ENCODE data around the gene PRELID1. TPM values are rescaled to one million over a fixed set of nuclear protein-coding genes. Genes with fewer than 3 reads are reported as not detected.

PRELID1 gene
- total RNA-seq, 1 donor from 2014 or later = 196 TPM

- Histone ChIP-seq H3K36me3 (ENCODE audit: insufficient read depth, low read length) (peaks cover 14% of the 10 kb centered on the region), H3K9ac (ENCODE audit: low read length) (no peak overlapping the region), H3K27me3 (ENCODE audit: insufficient read depth, low read length) (no peaks in the 10 kb centered on the region), H3K4me1 (ENCODE audit: insufficient read depth, low read length) (no peaks in the 10 kb centered on the region), H3K4me2 (ENCODE audit: low read length) (no peak overlapping the region), H3K9me3 (ENCODE audit: insufficient read depth, low read depth, low read length) (no peaks in the 10 kb centered on the region), H3K4me3 (ENCODE audit: insufficient read depth, low read depth, low read length) (no peak overlapping the region), H3K79me2 (ENCODE audit: insufficient read depth, low read length) (peaks cover 24% of the 10 kb centered on the region), H3K27ac (ENCODE audit: low read depth, low read length) (no peak overlapping the region), H4K20me1 (ENCODE audit: insufficient read depth, low read length) (peaks cover 65% of the 10 kb centered on the region), H2AFZ (ENCODE audit: low read depth, low read length) (no peak overlapping the region)
- Mint-ChIP-seq H3K4me3 (ENCODE audit: unreplicated experiment) (no peak overlapping the region), H3K9me3 (ENCODE audit: unreplicated experiment) (no peaks in the 10 kb centered on the region), H3K36me3 (ENCODE audit: low read depth, unreplicated experiment) (peaks cover 18% of the 10 kb centered on the region), H3K4me1 (ENCODE audit: low read depth, unreplicated experiment) (no peaks in the 10 kb centered on the region), H3K27me3 (ENCODE audit: low read depth, unreplicated experiment) (no peaks in the 10 kb centered on the region), H3K27ac (ENCODE audit: unreplicated experiment) (no peak overlapping the region)
- FAIRE-seq (no peak), DNase-seq (ENCODE audit: low read depth) (no peak)
- no peak for TF ChIP-seq EZH2 (IDR thresholded peaks at IDR 0.05; ENCODE audit: insufficient read depth, low read length)
- TF ChIP-seq CTCF (IDR thresholded peaks at IDR 0.05; ENCODE audit: insufficient read depth, low read depth, low read length) = no peak
Measured at GRCh38 chr5:177334781-177335700, 31.4 kb downstream of the PRELID1 start.

GRCh38 chr5:177335701-177336065 is 32.1 kb downstream of the PRELID1 start:
- Histone ChIP-seq H3K79me2 (ENCODE audit: insufficient read depth, low read length) (peaks cover 28% of the 10 kb centered on the region), H4K20me1 (ENCODE audit: insufficient read depth, low read length) (peaks cover 69% of the 10 kb centered on the region), H3K4me2 (ENCODE audit: low read length) (no peak overlapping the region), H3K27me3 (ENCODE audit: insufficient read depth, low read length) (no peaks in the 10 kb centered on the region), H3K4me1 (ENCODE audit: insufficient read depth, low read length) (no peaks in the 10 kb centered on the region), H3K36me3 (ENCODE audit: insufficient read depth, low read length) (peaks cover 14% of the 10 kb centered on the region), H2AFZ (ENCODE audit: low read depth, low read length) (no peak overlapping the region), H3K9ac (ENCODE audit: low read length) (no peak overlapping the region), H3K9me3 (ENCODE audit: insufficient read depth, low read depth, low read length) (no peaks in the 10 kb centered on the region), H3K4me3 (ENCODE audit: insufficient read depth, low read depth, low read length) (no peak overlapping the region), H3K27ac (ENCODE audit: low read depth, low read length) (no peak overlapping the region)
- no peaks in the 10 kb centered on the region for H3K9me3 Mint-ChIP-seq (ENCODE audit: unreplicated experiment)
- DNase-seq (ENCODE audit: low read depth) = no peak
- peaks cover 16% of the 10 kb centered on the region for H3K36me3 Mint-ChIP-seq (ENCODE audit: low read depth, unreplicated experiment)
- TF ChIP-seq CTCF (IDR thresholded peaks at IDR 0.05; ENCODE audit: insufficient read depth, low read depth, low read length) = no peak
- H3K27ac Mint-ChIP-seq (ENCODE audit: unreplicated experiment) = no peak overlapping the region
- H3K27me3 Mint-ChIP-seq (ENCODE audit: low read depth, unreplicated experiment) = no peaks in the 10 kb centered on the region
- no peak overlapping the region for H3K4me3 Mint-ChIP-seq (ENCODE audit: unreplicated experiment)
- FAIRE-seq = no peak
- no peaks in the 10 kb centered on the region for H3K4me1 Mint-ChIP-seq (ENCODE audit: low read depth, unreplicated experiment)

- H4K20me1 ChIP-seq (ENCODE audit: insufficient read depth, low read length) = peaks cover 67% of the 10 kb centered on the region
- Mint-ChIP-seq H3K4me1 (ENCODE audit: low read depth, unreplicated experiment) (no peaks in the 10 kb centered on the region), H3K4me3 (ENCODE audit: unreplicated experiment) (no peak overlapping the region), H3K36me3 (ENCODE audit: low read depth, unreplicated experiment) (peaks cover 15% of the 10 kb centered on the region), H3K27ac (ENCODE audit: unreplicated experiment) (no peak overlapping the region), H3K27me3 (ENCODE audit: low read depth, unreplicated experiment) (no peaks in the 10 kb centered on the region), H3K9me3 (ENCODE audit: unreplicated experiment) (no peaks in the 10 kb centered on the region)
- FAIRE-seq (no peak), DNase-seq (ENCODE audit: low read depth) (no peak)
- no peak overlapping the region for H3K4me3 ChIP-seq (ENCODE audit: insufficient read depth, low read depth, low read length)
- no peak overlapping the region for H3K4me2 ChIP-seq (ENCODE audit: low read length)
- H3K36me3 ChIP-seq (ENCODE audit: insufficient read depth, low read length) = peaks cover 14% of the 10 kb centered on the region
- no peaks in the 10 kb centered on the region for H3K4me1 ChIP-seq (ENCODE audit: insufficient read depth, low read length)
- H3K9ac ChIP-seq (ENCODE audit: low read length) = no peak overlapping the region
- TF ChIP-seq CTCF (IDR thresholded peaks at IDR 0.05; ENCODE audit: insufficient read depth, low read depth, low read length) (no peak), EZH2 (IDR thresholded peaks at IDR 0.05; ENCODE audit: insufficient read depth, low read length) (no peak)
- H3K27me3 ChIP-seq (ENCODE audit: insufficient read depth, low read length) = no peaks in the 10 kb centered on the region
- peaks cover 28% of the 10 kb centered on the region for H3K79me2 ChIP-seq (ENCODE audit: insufficient read depth, low read length)
- no peak overlapping the region for H2AFZ ChIP-seq (ENCODE audit: low read depth, low read length)
- H3K27ac ChIP-seq (ENCODE audit: low read depth, low read length) = no peak overlapping the region
- H3K9me3 ChIP-seq (ENCODE audit: insufficient read depth, low read depth, low read length) = no peaks in the 10 kb centered on the region
Measured at GRCh38 chr5:177336112-177336511, 32.5 kb downstream of the PRELID1 start.

Measured in astrocyte (in vitro differentiated cells and primary cell).